ENCODE measurements around the gene CRB1. TPM values are rescaled to one million over a fixed set of nuclear protein-coding genes. Genes with fewer than 3 reads are reported as not detected.

The CRB1 gene
- polyA plus RNA-seq, 1 donor (not counting 4 experiments of a cell fraction or from before 2014, with no cell fraction given) = 0.04 TPM

- Histone ChIP-seq H2AFZ (ENCODE audit: control insufficient read depth, low read length) (no peak overlapping the region), H3K27ac (ENCODE audit: control insufficient read depth, insufficient read depth, low read length) (no peak overlapping the region), H3K9me3 (ENCODE audit: control insufficient read depth, low read depth, low read length) (no peaks in the 10 kb centered on the region), H4K20me1 (ENCODE audit: control insufficient read depth, extremely low read depth, insufficient read depth, low read length) (no peaks in the 10 kb centered on the region), H3K9ac (ENCODE audit: control insufficient read depth, extremely low read depth, insufficient read depth, low read length) (no peak overlapping the region), H3K9me1 (ENCODE audit: control insufficient read depth, extremely low read depth, insufficient read depth, low read length) (no peaks in the 10 kb centered on the region), H3K4me2 (ENCODE audit: control insufficient read depth, extremely low read depth, insufficient read depth, low read depth, low read length) (no peak overlapping the region), H3K27me3 (ENCODE audit: control insufficient read depth, extremely low read depth, insufficient read depth, low read length) (no peaks in the 10 kb centered on the region), H3K79me2 (ENCODE audit: control insufficient read depth, insufficient read depth, low read length) (no peaks in the 10 kb centered on the region), H3K4me1 (ENCODE audit: control insufficient read depth, extremely low read depth, insufficient read depth, low read length) (no peaks in the 10 kb centered on the region), H3K36me3 (ENCODE audit: control insufficient read depth in 2 of 2, extremely low read depth in 1 of 2, insufficient read depth in 2 of 2, low read length in 2 of 2) (no peaks in the 10 kb centered on the region), H3K4me3 (ENCODE audit: control insufficient read depth in 2 of 3, extremely low read depth in 1 of 3, insufficient read depth in 2 of 3, low read depth in 1 of 3, low read length in 3 of 3) (no peak overlapping the region)
- TF ChIP-seq CTCF (optimal IDR thresholded peaks at IDR 0.05 in 1 of 3, IDR thresholded peaks at IDR 0.05 in 1 of 3, conservative IDR thresholded peaks at IDR 0.05 in 1 of 3; ENCODE audit: extremely low read depth in 1 of 3, insufficient read depth in 2 of 3, low read length in 3 of 3) (no peak), EZH2 (IDR thresholded peaks at IDR 0.05; ENCODE audit: low read length) (no peak)
- DNase-seq (ENCODE audit: low read depth, low spot score) = no peak
- no peak for FAIRE-seq
- dilution Hi-C loops (cut with MboI; ENCODE audit: extremely low pct_ligation_motif_present, low sequenced_read_pairs) = no loop called here
Observed at GRCh38 chr1:197469620-197470210, 201.7 kb downstream of the CRB1 start.

GRCh38 chr1:197470330-197470729 lies 202.3 kb downstream of the CRB1 start:
- H3K9me3 ChIP-seq (ENCODE audit: control insufficient read depth, low read depth, low read length) = no peaks in the 10 kb centered on the region
- DNase-seq (ENCODE audit: low read depth, low spot score) (no peak), FAIRE-seq (no peak)
- no peaks in the 10 kb centered on the region for H3K9me1 ChIP-seq (ENCODE audit: control insufficient read depth, extremely low read depth, insufficient read depth, low read length)
- TF ChIP-seq CTCF (optimal IDR thresholded peaks at IDR 0.05 in 1 of 3, IDR thresholded peaks at IDR 0.05 in 1 of 3, conservative IDR thresholded peaks at IDR 0.05 in 1 of 3; ENCODE audit: extremely low read depth in 1 of 3, insufficient read depth in 2 of 3, low read length in 3 of 3) (no peak), EZH2 (IDR thresholded peaks at IDR 0.05; ENCODE audit: low read length) (no peak)
- no peak overlapping the region for H3K9ac ChIP-seq (ENCODE audit: control insufficient read depth, extremely low read depth, insufficient read depth, low read length)
- no peak overlapping the region for H2AFZ ChIP-seq (ENCODE audit: control insufficient read depth, low read length)
- H3K36me3 ChIP-seq (ENCODE audit: control insufficient read depth in 2 of 2, extremely low read depth in 1 of 2, insufficient read depth in 2 of 2, low read length in 2 of 2) = no peaks in the 10 kb centered on the region
- H3K79me2 ChIP-seq (ENCODE audit: control insufficient read depth, insufficient read depth, low read length) = no peaks in the 10 kb centered on the region
- no peak overlapping the region for H3K4me2 ChIP-seq (ENCODE audit: control insufficient read depth, extremely low read depth, insufficient read depth, low read depth, low read length)
- H3K27ac ChIP-seq (ENCODE audit: control insufficient read depth, insufficient read depth, low read length) = no peak overlapping the region
- dilution Hi-C loops (cut with MboI; ENCODE audit: extremely low pct_ligation_motif_present, low sequenced_read_pairs) = no loop called here
- no peaks in the 10 kb centered on the region for H3K4me1 ChIP-seq (ENCODE audit: control insufficient read depth, extremely low read depth, insufficient read depth, low read length)
- no peak overlapping the region for H3K4me3 ChIP-seq (ENCODE audit: control insufficient read depth in 2 of 3, extremely low read depth in 1 of 3, insufficient read depth in 2 of 3, low read depth in 1 of 3, low read length in 3 of 3)
- H4K20me1 ChIP-seq (ENCODE audit: control insufficient read depth, extremely low read depth, insufficient read depth, low read length) = no peaks in the 10 kb centered on the region
- no peaks in the 10 kb centered on the region for H3K27me3 ChIP-seq (ENCODE audit: control insufficient read depth, extremely low read depth, insufficient read depth, low read length)

Data from keratinocyte (primary cell).